CD4-positive, alpha-beta T cell treated with Interleukin-4 for 4 hours (primary cell): ENCODE measurements around the gene KIF7.
"Not testable (repeated sequence)": the region's sequence is repeated elsewhere in the genome, so short reads cannot be mapped to it uniquely, and the experiment has no call there.

Experiments
- DNase-seq: peaks from one replicate; pipeline ENCODE4 v3.0.0-alpha.2; 2020

The KIF7 gene

DNA sequence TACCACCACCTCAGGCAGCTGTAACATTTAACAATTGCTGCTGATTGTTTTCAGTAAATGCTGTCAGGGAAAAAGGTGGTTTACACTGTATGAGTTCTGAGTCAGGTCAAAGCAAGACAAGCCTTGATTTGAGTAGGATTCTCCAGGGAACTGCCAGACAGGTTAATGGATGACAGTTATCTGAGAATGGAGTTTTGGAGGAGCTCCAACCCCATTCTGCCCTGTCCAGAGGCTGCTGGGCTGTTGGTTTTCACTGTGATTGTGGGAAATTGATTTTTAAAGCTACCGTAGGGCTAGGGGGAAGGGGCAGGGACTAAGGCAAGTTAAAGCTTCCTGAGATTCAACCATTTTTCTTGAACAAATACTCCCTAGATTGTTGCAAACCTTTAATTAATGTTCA, 40.1 kb downstream of the KIF7 start:
- no peak for DNase-seq

DNA sequence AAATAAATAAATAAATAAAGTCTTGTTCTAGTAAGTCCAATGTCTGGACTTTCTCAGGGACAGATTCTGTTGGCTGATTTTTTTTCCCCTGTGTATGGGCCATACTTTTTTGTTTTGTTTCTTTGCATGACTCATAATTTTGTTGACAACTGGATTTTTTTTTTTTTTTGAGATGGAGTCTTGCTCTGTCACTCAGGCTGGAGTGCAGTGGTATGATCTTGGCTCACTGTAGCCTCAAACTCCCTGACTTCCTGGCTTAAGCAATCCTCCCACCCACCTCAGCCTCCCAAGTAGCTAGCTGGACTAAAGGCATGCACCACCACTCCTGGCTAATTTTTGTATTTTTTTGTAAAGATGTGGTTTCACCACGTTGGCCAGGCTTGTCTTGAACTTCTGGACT, 41.1 kb downstream of the KIF7 start:
- DNase-seq: no peak

GRCh38 chr15:89613031-89613430, 42.2 kb downstream of the KIF7 start:
- no peak for DNase-seq

- no peak for DNase-seq
Measured at GRCh38 chr15:89611317-89611716, 44.0 kb downstream of the KIF7 start.

GRCh38 chr15:89599021-89599420, 56.2 kb downstream of the KIF7 start:
- no peak for DNase-seq

- DNase-seq: no peak
Measured at GRCh38 chr15:89593018-89593417, 62.2 kb downstream of the KIF7 start.

DNA sequence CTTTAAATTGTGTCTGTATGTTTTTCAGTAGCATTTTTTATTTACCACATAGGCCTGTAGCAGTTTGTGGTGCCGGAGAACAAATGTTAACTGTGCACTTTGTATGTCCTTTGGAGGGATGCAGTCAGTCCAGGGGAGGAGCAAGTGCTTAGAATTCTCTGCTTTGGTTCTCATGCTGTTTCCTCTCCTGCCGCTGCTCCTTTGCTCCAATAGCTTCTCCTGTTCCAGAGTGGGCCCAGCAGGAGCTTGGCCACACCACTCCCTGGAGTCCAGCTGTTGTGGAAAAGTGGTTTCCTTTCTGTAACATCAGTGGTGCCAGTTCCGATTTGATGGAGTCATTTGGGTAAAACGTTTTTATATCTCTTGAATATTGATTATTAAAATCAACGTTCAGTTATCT, 63.4 kb downstream of the KIF7 start:
- no peak for DNase-seq

DNA sequence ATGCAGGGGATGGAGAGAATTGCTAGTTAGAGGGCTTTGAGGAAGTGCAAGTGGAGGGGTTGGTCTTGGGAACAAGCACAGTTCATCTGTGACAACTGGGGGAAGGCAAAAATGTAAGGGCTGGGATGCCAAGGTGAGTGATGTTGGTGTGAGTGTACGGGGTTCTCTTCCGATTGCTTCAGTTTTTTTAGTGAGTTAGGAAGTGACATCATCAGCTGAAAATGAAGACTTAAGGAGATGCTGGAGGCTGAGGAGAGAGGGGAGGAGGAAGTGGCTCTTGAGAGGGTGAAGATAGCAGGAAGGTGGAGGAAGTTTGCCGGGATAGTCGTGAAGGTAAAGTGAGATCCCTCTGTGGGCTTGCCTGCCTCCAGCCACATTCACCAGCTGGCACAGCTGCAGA, 67.3 kb downstream of the KIF7 start:
- no peak for DNase-seq

DNA sequence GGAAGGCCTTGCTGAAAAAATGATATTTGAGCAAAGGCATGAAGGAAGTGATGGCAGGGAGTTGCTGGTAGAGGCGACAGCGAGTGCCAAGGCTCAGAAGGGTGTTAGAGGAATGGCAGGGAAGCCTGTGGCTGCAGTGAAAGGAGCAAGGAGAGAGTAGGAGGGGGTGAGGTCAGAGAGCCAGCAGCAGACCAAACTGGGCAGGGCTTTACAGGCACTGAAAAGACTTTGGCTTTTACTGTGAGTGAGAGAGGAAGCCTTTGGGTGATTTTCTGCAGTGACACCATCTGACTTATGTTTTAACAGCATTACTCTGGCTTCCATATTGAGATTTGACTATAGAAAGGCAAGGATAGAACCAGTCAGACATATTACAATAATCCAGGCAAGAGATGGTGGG, 68.6 kb downstream of the KIF7 start:
- no peak for DNase-seq

DNA sequence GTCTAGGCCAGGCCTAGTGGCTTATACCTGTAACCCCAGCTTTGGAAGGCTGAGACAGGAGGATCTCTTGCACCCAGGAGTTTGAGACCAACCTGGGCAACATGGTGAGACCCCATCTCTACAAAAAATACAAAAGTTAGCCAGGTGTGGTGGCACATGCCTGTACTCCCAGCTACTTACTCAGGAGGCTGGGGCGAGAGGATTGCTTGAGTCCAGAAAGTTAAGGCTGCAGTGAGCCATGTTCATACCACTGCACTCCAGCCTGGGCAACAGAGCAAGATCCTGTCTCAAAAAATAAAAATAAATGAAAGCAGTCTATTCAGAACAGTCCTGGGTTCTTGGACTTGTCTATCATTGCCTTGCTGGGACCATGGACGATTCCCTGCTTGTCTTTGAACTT, 74.5 kb downstream of the KIF7 start:
- not testable (repeated sequence) for DNase-seq

- DNase-seq: no peak
Measured at GRCh38 chr15:89578146-89578545, 77.1 kb downstream of the KIF7 start.
